Measurements from ENCODE around the gene CD3G. TPM values are rescaled to one million over a fixed set of nuclear protein-coding genes. Genes with fewer than 3 reads are reported as not detected.

CD3G gene
- total RNA-seq, 1 donor from 2014 or later = 2.2 TPM

GRCh38 chr11:118318124-118318523 is 26.0 kb upstream of the CD3G start:
- TF ChIP-seq, protein P1, sequence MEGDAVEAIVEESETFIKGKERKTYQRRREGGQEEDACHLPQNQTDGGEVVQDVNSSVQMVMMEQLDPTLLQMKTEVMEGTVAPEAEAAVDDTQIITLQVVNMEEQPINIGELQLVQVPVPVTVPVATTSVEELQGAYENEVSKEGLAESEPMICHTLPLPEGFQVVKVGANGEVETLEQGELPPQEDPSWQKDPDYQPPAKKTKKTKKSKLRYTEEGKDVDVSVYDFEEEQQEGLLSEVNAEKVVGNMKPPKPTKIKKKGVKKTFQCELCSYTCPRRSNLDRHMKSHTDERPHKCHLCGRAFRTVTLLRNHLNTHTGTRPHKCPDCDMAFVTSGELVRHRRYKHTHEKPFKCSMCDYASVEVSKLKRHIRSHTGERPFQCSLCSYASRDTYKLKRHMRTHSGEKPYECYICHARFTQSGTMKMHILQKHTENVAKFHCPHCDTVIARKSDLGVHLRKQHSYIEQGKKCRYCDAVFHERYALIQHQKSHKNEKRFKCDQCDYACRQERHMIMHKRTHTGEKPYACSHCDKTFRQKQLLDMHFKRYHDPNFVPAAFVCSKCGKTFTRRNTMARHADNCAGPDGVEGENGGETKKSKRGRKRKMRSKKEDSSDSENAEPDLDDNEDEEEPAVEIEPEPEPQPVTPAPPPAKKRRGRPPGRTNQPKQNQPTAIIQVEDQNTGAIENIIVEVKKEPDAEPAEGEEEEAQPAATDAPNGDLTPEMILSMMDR (IDR thresholded peaks at IDR 0.05) = no peak
- no peak for TF ChIP-seq POLR2AphosphoS5 (IDR thresholded peaks at IDR 0.05; ENCODE audit: insufficient read depth in 1 of 2, low read depth in 1 of 2)
- no peak for TF ChIP-seq POLR2A (IDR thresholded peaks at IDR 0.05)
- Histone ChIP-seq H3K27ac (no peak overlapping the region), H3K4me1 (peaks cover 21% of the 10 kb centered on the region), H3K36me3 (no peaks in the 10 kb centered on the region), H3K4me3 (no peak overlapping the region), H3K27me3 (no peaks in the 10 kb centered on the region), H3K9me3 (no peaks in the 10 kb centered on the region)
- intact Hi-C loops (cut with DNase I) = no loop called here
- DNase-seq (ENCODE audit: extremely low spot score in 2 of 2) = no peak

GRCh38 chr11:118318581-118319336 is 25.4 kb upstream of the CD3G start:
- intact Hi-C loops (cut with DNase I) = no loop called here
- Histone ChIP-seq H3K36me3 (no peaks in the 10 kb centered on the region), H3K27ac (no peak overlapping the region), H3K9me3 (no peaks in the 10 kb centered on the region), H3K4me1 (peaks cover 21% of the 10 kb centered on the region), H3K27me3 (no peaks in the 10 kb centered on the region), H3K4me3 (no peak overlapping the region)
- DNase-seq (ENCODE audit: extremely low spot score in 2 of 2) = no peak
- TF ChIP-seq POLR2AphosphoS5 (IDR thresholded peaks at IDR 0.05; ENCODE audit: insufficient read depth in 1 of 2, low read depth in 1 of 2) (no peak), POLR2A (IDR thresholded peaks at IDR 0.05) (no peak)
- TF ChIP-seq, protein P1 (IDR thresholded peaks at IDR 0.05) = no peak

DNA sequence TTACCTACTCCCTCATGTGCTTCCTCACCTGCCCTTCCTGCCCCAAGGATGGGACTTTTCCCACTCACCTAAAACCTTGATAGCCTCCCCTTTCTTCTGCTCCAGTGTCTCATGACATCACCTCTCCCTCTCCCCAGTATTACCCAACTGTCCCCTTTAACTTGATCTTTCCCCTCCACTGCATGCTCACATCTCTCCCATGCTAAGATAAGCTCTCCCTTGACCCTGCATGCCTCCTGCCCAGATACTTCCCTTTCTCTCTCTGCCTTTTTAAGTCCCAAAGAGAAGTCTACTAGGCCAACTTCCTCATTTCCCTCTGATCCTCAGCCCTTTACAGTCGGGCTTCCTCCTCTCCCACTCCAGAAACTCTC is 24.8 kb upstream of the CD3G start:
- H3K4me1 ChIP-seq = peaks cover 21% of the 10 kb centered on the region
- TF ChIP-seq POLR2AphosphoS5 (IDR thresholded peaks at IDR 0.05; ENCODE audit: insufficient read depth in 1 of 2, low read depth in 1 of 2) = no peak

GRCh38 chr11:118320515-118320914 is 23.6 kb upstream of the CD3G start:
- Histone ChIP-seq H3K27me3 (no peaks in the 10 kb centered on the region), H3K4me1 (peaks cover 16% of the 10 kb centered on the region)
- intact Hi-C loops (cut with DNase I) = no loop called here

More for the DNA sequence above, 24.8 kb upstream of the CD3G start:
- Histone ChIP-seq H3K27ac (no peak overlapping the region), H3K27me3 (no peaks in the 10 kb centered on the region), H3K4me3 (no peak overlapping the region), H3K36me3 (no peaks in the 10 kb centered on the region), H3K9me3 (no peaks in the 10 kb centered on the region)
- DNase-seq (ENCODE audit: extremely low spot score in 2 of 2) = no peak
- intact Hi-C loops (cut with DNase I) = no loop called here

DNA sequence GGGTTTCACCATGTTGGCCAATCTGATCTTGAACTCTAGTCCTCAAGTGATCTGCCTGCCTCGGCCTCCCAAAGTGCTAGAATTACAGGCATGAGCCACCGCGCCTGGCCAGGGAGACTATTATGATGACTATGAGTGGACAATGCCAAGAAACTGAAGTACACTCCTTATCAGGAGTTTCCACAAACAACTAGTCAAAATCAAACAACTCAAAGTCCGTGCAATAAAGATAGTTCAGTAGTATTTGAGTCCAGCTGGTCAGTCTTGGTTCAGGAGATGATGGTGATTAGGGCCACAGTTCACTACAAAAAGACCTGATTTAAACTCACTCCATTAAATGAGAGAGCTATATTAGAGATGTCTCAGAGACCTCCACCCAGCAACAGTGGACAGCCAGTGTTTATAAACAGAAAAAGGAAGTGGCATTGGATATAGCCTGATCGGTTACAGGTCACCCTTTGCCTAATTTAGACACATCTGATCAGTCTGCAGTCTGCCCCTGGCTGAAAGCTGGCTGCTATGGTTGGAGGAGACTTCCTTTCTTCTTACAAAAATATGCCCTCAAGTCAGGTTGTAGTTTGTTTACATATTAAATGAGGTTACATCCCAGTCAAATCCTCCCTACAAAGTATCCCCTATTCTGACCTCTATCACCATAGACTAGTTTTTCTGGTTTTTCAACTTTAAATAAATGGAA is 22.6 kb upstream of the CD3G start:
- TF ChIP-seq, protein P1 (IDR thresholded peaks at IDR 0.05) = no peak
- TF ChIP-seq POLR2AphosphoS5 (IDR thresholded peaks at IDR 0.05; ENCODE audit: insufficient read depth in 1 of 2, low read depth in 1 of 2) = no peak
- no peak for TF ChIP-seq POLR2A (IDR thresholded peaks at IDR 0.05)
- no peaks in the 10 kb centered on the region for H3K9me3 ChIP-seq
- H3K27me3 ChIP-seq = no peaks in the 10 kb centered on the region
- peaks cover 6% of the 10 kb centered on the region for H3K4me1 ChIP-seq
- no peak overlapping the region for H3K4me3 ChIP-seq
- no peak overlapping the region for H3K27ac ChIP-seq
- no peak for DNase-seq (ENCODE audit: extremely low spot score in 2 of 2)
- intact Hi-C loops (cut with DNase I) = no loop called here
- H3K36me3 ChIP-seq = no peaks in the 10 kb centered on the region

More at GRCh38 chr11:118320515-118320914, 23.6 kb upstream of the CD3G start:
- Histone ChIP-seq H3K9me3 (no peaks in the 10 kb centered on the region), H3K4me3 (no peak overlapping the region), H3K27ac (no peak overlapping the region), H3K36me3 (no peaks in the 10 kb centered on the region)
- TF ChIP-seq POLR2AphosphoS5 (IDR thresholded peaks at IDR 0.05; ENCODE audit: insufficient read depth in 1 of 2, low read depth in 1 of 2) (no peak), POLR2A (IDR thresholded peaks at IDR 0.05) (no peak)
- TF ChIP-seq, protein P1 (IDR thresholded peaks at IDR 0.05) = no peak
- no peak for DNase-seq (ENCODE audit: extremely low spot score in 2 of 2)

Data from vagina (tissue), 2 donors.